ENCODE data around the gene NXT1.

DNA sequence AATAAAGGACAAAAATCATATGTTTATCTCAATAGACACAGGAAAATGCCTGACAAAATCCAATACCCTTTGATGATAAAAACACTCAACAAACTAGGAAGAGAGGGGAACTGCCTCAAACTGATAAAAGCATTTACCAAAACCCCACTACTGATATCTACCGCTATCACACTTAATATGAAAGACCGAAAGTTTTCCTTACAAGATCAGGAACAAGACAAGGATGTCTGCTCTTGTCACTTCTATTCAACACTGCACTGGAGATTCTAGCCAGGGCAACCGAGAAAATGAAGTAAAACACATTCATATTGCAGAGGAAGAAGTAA lies 36.5 kb downstream of the NXT1 start:
- TF ChIP-seq EZH2 (IDR thresholded peaks at IDR 0.05), result no peak
- TF ChIP-seq POLR2AphosphoS5 (IDR thresholded peaks at IDR 0.05; ENCODE audit: borderline replicate concordance, low read depth, low read length), result no peak

Measured in SK-N-MC (cell line).